CD4-positive, alpha-beta T cell (primary cell): ENCODE measurements around the gene ZNF419. TPM values are rescaled to one million over a fixed set of nuclear protein-coding genes. Genes with fewer than 3 reads are reported as not detected.
A peak's percentile ranks its signal among the peaks of the same experiment; 100 is the strongest.

ENCODE experiments used
- ATAC-seq: fragments of 200-7000 bp; cut with Tn5 transposase; one replicate; pipeline ENCODE4 v1.10.0; 2022; ENCODE audit warnings: mild to moderate bottlenecking; ENCODE audit not compliant: poor library complexity
- CTCF ChIA-PET: fragments of 350-600 bp; sonication (Branson Sonifier 250); formaldehyde crosslinking; loops from one replicate; lab custom pipeline; 2021; ENCODE audit warnings: antibody characterized with exemption, inconsistent platforms; lab: Charles Lee
- POLR2A ChIA-PET: fragments of 350-600 bp; sonication (Branson Sonifier 250); formaldehyde crosslinking; loops from one replicate; lab custom pipeline; 2021; ENCODE audit warnings: antibody characterized with exemption, inconsistent platforms; lab: Charles Lee
- DNase-seq, 14 experiments: peaks; one replicate each; pipeline ENCODE4 v3.0.0-alpha.2; 2013 to 2020; ENCODE audit warnings: mixed read lengths in 2 of 14
- H3K27ac ChIP-seq, 2 donors: one replicate each; pipeline versions ENCODE4 v1.5.1 to v1.7.0; 2013; ENCODE audit warnings: low read length in 2 of 2, low read depth in 1 of 2, mild to moderate bottlenecking in 1 of 2
- H3K27me3 ChIP-seq, 2 experiments: 1 replicate in 1 of 2; 2 replicates in 1 of 2; pipeline versions ENCODE4 v1.6.1 to v1.7.0; 2013; ENCODE audit warnings: low read length in 2 of 2, control low read depth in 1 of 2, mild to moderate bottlenecking in 1 of 2, moderate library complexity in 1 of 2; ENCODE audit not compliant: insufficient read depth in 2 of 2, control insufficient read depth in 1 of 2
- H3K36me3 ChIP-seq: one replicate; pipeline ENCODE4 v1.6.1; 2013; ENCODE audit warnings: low read length, control low read depth; ENCODE audit not compliant: insufficient read depth
- H3K4me1 ChIP-seq: one replicate; pipeline ENCODE4 v1.6.1; 2013; ENCODE audit warnings: low read length, control low read depth; ENCODE audit not compliant: insufficient read depth
- H3K4me3 ChIP-seq: one replicate; pipeline ENCODE4 v1.5.1; 2013; ENCODE audit warnings: mild to moderate bottlenecking, low read length, moderate library complexity
- H3K9me3 ChIP-seq, 2 experiments: 1 replicate in 1 of 2; 2 replicates in 1 of 2; pipeline versions ENCODE4 v1.6.1 to v1.7.0; 2013; ENCODE audit warnings: low read length in 2 of 2, mild to moderate bottlenecking in 2 of 2, control low read depth in 1 of 2, moderate library complexity in 1 of 2; ENCODE audit not compliant: control insufficient read depth in 1 of 2, insufficient read depth in 1 of 2
- H3K27ac Mint-ChIP-seq: one replicate; pipeline ENCODE4 v1.8.0; 2020; ENCODE audit warnings: mixed read lengths
- H3K27me3 Mint-ChIP-seq: one replicate; pipeline ENCODE4 v1.8.0; 2021; ENCODE audit warnings: mixed read lengths
- H3K36me3 Mint-ChIP-seq: one replicate; pipeline ENCODE4 v1.8.0; 2021; ENCODE audit warnings: low read depth, mixed read lengths
- H3K4me1 Mint-ChIP-seq: one replicate; pipeline ENCODE4 v1.8.0; 2021; ENCODE audit warnings: low read depth, mixed read lengths
- H3K4me3 Mint-ChIP-seq: one replicate; pipeline ENCODE4 v1.8.0; 2020; ENCODE audit warnings: mild to moderate bottlenecking, mixed read lengths
- H3K9me3 Mint-ChIP-seq: one replicate; pipeline ENCODE4 v1.8.0; 2020; ENCODE audit warnings: mixed read lengths
- CTCF ChIP-seq: fragments of 200-600 bp; IDR thresholded peaks from one replicate; pipeline ENCODE4 v1.8.0; 2022; ENCODE audit warnings: antibody characterized with exemption, mild to moderate bottlenecking
- intact Hi-C, 2 experiments: fragments of 100-400 bp; cut with DNase I in 1 of 2; cut with micrococcal nuclease in 1 of 2; formaldehyde crosslinking; loops; one replicate each; pipeline versions ENCODE4 v1.15.1 to v1.9.0; 2023 to 2025; cut with DNase I, micrococcal nuclease
- total RNA-seq, 174 experiments: library from RNA in 2 of 174; stranded (reverse) in 2 of 174; gene quantifications; one replicate each; pipeline ENCODE4 v1.2.3 and lab custom pipeline; 2021 to 2026

Gene ZNF419
- total RNA-seq, 2 experiments from 2014 or later: 8.3 to 9.2 TPM

- DNase-seq (peak in 4 of 14 experiments; percentile 6 to 60 (median 50)), ATAC-seq (no peak)
- H3K36me3 Mint-ChIP-seq: peaks cover 75% of the 10 kb centered on the region
- H3K4me1 ChIP-seq: no peaks in the 10 kb centered on the region
- intact Hi-C loops: no loop called here
- no peak overlapping the region for H3K27ac ChIP-seq
- no peak overlapping the region for H3K4me3 ChIP-seq
- H3K4me3 Mint-ChIP-seq: no peak overlapping the region
- H3K9me3 ChIP-seq: peaks cover 28 to 57% of the 10 kb centered on the region in 2 experiments
- ChIA-PET POLR2A (no interaction called here), CTCF (no interaction called here)
- H3K27ac Mint-ChIP-seq: no peak overlapping the region
- no peaks in the 10 kb centered on the region for H3K27me3 Mint-ChIP-seq
- no peaks in the 10 kb centered on the region for H3K36me3 ChIP-seq
- no peaks in the 10 kb centered on the region for H3K4me1 Mint-ChIP-seq
- H3K9me3 Mint-ChIP-seq: peaks cover 24% of the 10 kb centered on the region
- TF ChIP-seq CTCF: no peak
- no peaks in the 10 kb centered on the region for H3K27me3 ChIP-seq
Observed at GRCh38 chr19:57465680-57466381, 21.7 kb upstream of the ZNF419 start.

- H3K27me3 Mint-ChIP-seq: no peaks in the 10 kb centered on the region
- H3K36me3 ChIP-seq: no peaks in the 10 kb centered on the region
- peaks cover 21% of the 10 kb centered on the region for H3K9me3 Mint-ChIP-seq
- no peaks in the 10 kb centered on the region for H3K4me1 Mint-ChIP-seq
- peaks cover 75% of the 10 kb centered on the region for H3K36me3 Mint-ChIP-seq
- H3K27ac Mint-ChIP-seq: no peak overlapping the region
- intact Hi-C loops: no loop called here
- H3K27me3 ChIP-seq: no peaks in the 10 kb centered on the region
- H3K4me1 ChIP-seq: no peaks in the 10 kb centered on the region
- H3K4me3 ChIP-seq: no peak overlapping the region
- H3K9me3 ChIP-seq: peaks cover 27 to 57% of the 10 kb centered on the region in 2 experiments
- no peak for ATAC-seq
- no peak overlapping the region for H3K4me3 Mint-ChIP-seq
- ChIA-PET CTCF (no interaction called here), POLR2A (no interaction called here)
- no peak overlapping the region for H3K27ac ChIP-seq
- DNase-seq: no peak
- no peak for TF ChIP-seq CTCF
Observed at GRCh38 chr19:57466489-57466888, 21.1 kb upstream of the ZNF419 start.

- peaks cover 19% of the 10 kb centered on the region for H3K4me1 Mint-ChIP-seq
- ChIA-PET POLR2A (no interaction called here), CTCF (interaction anchor here (0.6 kb wide), 1 partner anchor 165 kb away, joined by 3 read pairs; no protein-coding TSS in a partner anchor)
- Histone ChIP-seq H3K4me1 (peaks cover 16% of the 10 kb centered on the region), H3K9me3 (peaks cover 30 to 93% of the 10 kb centered on the region in 2 experiments), H3K4me3 (no peak overlapping the region), H3K27ac (no peak overlapping the region), H3K27me3 (no peaks in the 10 kb centered on the region), H3K36me3 (peaks cover 11% of the 10 kb centered on the region)
- no peaks in the 10 kb centered on the region for H3K27me3 Mint-ChIP-seq
- no peak for TF ChIP-seq CTCF
- ATAC-seq (no peak), DNase-seq (no peak)
- intact Hi-C loops: no loop called here
- peaks cover 23% of the 10 kb centered on the region for H3K9me3 Mint-ChIP-seq
- H3K4me3 Mint-ChIP-seq: no peak overlapping the region
- H3K27ac Mint-ChIP-seq: no peak overlapping the region
- H3K36me3 Mint-ChIP-seq: peaks cover 99% of the 10 kb centered on the region
Observed at GRCh38 chr19:57473646-57474045, 13.9 kb upstream of the ZNF419 start.
